HG02588 (cell line): ENCODE results near the gene RAP1GAP2.
"Not testable (repeated sequence)": the region's sequence is repeated elsewhere in the genome, so short reads cannot be mapped to it uniquely, and the experiment has no call there.

Experiments used
- ATAC-seq: cut with Tn5 transposase; IDR thresholded peaks from one replicate; pipeline ENCODE4 v1.9.1; 2021; ENCODE audit warnings: mild to moderate bottlenecking, moderate library complexity; ENCODE audit not compliant: unreplicated experiment

RAP1GAP2 gene

DNA sequence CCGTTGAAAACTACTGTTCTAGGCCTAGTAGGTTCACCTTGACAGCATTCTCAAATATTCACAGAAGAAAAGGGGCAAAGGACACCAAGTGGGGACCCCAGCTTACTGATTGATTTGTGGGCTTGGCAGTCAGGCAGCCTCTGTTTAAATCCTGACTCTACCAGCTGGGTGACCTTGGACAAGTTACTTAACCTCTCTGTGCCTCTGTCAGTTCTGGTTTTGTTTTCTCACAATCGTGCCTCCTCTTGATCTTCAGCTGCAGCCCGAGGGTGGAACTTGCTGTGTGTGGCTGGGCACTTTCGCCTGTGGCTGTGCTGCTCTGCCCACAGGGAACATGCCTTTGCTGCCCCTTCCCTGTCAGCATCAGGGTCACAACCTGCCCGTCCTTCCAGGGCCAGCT is 17.8 kb downstream of the RAP1GAP2 start:
- no peak for ATAC-seq

GRCh38 chr17:2814481-2815341 is 18.5 kb downstream of the RAP1GAP2 start:
- ATAC-seq: no peak

- ATAC-seq: no peak
Observed at GRCh38 chr17:2815781-2816185, 19.5 kb downstream of the RAP1GAP2 start.

DNA sequence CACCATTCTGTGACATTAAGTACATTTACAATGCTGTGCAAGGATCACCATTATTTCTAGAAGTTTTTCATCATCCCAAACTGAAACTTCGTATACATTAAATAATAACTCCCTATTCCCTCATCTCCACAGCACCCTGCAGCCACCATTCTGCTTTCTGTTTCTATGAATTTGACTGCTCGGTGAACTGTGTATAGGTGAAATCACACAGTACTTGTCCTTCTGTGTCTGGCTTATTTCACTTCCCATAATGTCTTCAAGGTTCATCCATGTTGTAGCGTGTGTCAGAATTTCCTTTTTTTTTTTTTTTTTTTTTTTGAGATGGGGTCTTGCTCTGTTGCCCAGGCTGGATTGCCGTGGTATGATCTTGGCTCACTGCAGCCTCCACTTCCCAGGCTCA is 20.4 kb downstream of the RAP1GAP2 start:
- ATAC-seq: no peak

- not testable (repeated sequence) for ATAC-seq
Observed at GRCh38 chr17:2819294-2819693, 23.1 kb downstream of the RAP1GAP2 start.

DNA sequence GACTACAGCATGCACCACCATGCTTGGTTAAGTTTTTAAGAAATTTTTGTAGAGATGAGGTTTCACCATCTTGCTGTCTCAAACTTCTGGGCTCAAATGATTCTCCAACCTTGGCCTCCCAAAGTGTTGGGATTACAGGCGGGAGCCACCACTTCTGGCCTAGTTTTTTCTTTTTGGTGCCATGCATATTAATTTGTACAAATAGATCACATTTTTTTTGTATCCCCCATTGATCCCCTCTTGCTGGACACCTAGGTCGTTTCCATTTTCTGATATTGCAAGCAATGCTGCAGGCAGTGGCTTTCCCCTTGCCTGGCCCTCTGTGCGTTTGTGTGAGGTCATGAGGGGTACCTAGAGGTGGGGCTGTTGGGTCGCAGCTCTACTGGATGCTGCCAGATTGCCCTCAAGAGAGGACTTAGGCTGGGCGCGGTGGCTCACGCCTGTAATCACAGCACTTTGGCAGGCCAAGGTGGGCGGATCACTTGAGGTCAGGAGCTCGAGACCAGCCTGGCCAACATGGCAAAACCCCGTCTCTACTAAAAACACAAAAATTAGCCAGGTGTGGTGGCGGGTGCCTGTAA is 23.8 kb downstream of the RAP1GAP2 start:
- ATAC-seq: no peak

GRCh38 chr17:2821868-2822267 is 25.6 kb downstream of the RAP1GAP2 start:
- ATAC-seq: no peak

DNA sequence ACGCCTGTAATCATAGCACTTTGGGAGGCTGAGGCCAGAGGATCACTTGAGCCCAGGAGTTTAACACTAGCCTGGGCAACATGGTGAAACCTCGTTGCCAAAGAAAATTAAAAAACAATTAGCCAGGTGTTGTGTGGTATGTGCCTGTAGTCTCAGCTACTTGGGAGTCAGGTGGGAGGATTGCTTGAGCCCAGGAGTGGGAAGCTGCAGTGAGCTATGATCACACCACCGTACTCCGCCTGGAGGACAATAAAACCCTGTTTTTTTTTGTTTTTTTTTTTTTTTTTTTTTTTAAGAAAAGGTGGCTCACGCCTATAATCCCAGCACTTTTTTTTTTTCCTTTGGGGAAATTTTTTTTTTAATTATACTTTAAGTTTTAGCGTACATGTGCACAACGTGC is 26.1 kb downstream of the RAP1GAP2 start:
- ATAC-seq: no peak

DNA sequence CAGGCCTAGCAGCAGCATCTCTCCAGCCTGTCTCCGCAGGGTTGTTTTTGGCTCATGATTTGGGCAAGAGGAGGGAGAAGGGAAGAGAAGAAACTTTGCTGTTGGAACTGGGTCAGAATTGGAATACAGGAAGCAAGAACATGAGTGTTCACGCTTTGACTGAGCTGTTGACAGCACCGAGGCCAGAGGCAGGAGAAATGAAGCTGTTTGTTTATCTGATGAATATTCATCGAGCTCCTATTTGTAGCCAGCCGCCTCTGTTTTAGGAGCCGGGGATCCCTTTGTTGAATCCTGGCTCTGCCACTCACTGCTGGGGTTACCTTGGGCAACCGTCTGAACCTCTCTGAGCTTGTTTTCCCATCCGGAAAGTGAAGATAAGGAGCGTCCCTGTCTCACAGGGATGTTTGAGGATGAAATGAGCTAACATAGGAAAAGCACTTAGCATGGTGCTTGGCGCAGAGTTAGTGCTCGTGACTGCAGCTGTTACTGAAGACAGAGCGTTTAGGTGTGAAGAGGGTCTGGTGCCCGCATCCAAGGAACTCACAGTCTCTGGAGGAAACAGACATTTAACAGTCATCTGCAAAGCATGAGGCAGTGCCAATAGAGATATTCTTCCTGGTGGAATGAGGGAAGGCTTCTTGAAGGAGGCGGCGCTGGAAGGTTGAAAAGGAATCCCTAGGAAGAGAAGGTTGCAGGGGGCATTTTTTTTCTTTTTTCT is 29.2 kb downstream of the RAP1GAP2 start:
- ATAC-seq: no peak

DNA sequence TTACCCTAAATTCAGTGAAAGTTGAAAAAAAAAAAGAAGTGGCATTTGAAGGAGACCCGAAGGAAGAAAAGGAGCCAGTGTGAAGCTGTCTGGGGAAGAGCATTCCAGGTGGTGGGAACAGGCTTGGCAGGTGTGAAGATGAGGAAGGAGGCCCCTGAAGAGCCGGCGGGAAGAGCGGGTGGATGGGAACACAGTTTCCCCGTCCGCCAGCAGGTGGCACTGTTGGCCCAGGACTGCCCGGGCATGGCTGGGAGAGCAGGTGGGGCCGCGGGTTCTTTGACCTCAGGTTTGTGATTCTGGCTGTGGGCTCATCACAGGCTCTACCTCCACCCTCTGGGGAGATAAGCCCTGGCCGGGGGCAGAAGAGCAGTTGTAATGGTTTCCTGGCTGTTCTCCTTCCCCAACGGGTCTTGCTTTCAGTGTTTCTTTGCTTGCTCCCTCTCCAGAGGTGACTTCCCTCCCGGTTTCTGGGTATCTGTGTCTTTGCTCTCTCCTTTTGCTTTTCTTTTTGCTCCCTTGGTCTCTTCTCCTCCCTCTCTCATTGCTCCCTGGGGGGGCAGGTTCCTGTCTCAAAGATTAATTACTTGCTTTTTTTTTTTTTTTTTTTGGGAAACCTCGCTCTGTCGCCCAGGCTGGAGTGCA is 32.3 kb downstream of the RAP1GAP2 start:
- no peak for ATAC-seq

DNA sequence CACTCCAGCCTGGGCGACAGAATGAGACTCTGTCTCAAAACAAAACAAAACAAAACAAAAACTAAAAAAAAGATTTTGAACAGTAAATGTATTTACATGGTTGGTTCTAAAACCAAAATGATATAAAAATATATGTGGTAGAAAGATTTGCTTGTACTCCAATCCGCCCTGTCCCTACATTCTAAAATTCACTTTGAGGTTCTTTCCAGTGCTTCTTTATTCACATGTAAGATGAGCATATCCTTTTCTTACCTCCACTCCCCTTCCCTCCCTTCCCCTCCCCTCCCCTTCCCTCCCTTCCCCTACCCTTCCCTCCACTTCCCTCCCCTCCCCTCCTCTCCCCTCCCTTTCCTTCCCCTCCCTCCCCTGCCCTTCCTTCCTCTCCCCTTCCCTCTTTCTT is 34.4 kb downstream of the RAP1GAP2 start:
- ATAC-seq: no peak

DNA sequence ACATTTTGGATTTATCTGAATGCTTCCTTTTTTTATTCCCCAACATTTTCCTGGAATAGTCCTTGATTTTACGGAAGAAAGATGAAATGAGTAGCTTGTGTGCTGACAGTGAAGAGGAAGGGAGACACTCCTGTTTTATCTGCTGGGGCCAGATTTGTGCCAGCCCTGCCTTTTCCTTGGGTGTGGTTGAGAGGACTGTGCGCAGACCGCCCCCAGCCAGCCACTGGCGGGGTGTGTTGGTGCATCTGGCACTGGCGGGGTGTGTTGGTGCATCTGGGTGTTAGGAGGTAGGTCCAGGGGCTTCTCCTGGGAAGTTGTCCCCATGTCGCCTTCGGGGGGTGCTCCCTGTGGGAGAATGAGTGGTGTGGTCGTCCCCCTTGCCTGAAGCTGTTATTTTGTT is 39.5 kb downstream of the RAP1GAP2 start:
- ATAC-seq: no peak

DNA sequence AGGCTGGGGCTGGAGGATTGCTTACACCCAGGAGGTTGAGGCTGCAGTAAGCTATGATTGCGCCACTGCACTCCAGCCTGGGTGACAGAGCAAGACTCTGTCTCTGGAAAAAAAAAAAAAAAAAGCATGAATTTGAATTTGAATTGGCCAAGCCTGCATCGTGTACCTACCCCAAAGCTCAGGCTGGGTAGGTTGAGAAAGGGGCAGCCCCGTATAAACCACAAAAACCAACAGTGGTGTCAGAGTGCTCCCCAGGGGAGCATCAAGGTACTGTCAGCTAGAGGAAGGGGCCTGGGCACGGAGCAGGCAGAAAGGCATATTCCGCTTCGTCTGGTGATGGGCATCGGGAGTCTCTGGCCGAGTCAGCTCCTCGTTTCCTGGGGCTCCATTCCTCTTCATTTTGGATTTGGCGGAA is 40.9 kb downstream of the RAP1GAP2 start:
- ATAC-seq: peak; percentile 80

DNA sequence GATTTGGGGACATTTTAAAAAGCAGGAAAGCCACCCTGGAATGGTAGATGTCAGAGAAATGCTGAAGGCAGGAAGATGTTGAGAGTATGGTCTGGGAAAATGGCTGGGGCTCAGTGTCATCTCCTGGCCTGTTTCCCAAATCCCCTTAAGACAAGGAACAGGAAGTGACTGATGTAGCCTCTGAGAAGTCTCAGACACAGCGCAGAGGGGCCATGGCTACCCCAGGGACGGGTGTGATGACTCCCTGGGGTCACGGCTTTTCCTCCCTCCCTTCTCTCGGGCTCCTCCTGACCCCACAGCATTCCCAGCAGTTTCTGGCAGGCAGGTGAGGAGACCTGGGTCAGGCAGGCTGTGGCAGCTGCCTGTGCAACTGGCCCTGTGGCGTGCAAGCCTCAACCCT is 45.4 kb downstream of the RAP1GAP2 start:
- ATAC-seq: no peak

DNA sequence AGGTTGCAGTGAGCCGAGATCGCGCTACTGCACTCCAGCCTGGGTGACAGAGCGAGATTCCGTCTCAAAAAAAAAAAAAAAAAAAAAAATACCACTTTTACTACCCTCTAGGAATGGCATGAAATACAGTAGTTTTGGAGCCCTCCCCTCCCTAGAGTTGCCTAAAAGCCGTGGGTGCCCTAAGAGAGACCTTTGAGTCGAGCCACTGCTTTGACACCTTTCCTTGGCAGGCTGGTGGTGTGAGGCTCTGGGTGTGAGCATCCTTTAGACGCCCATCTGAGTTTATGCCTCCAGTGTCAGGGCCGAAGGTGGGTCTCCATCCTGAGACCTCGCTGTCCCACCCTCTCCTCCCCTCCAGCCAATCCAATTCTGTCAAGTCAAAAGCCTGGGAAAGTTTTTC is 46.2 kb downstream of the RAP1GAP2 start:
- no peak for ATAC-seq

- ATAC-seq: no peak
Observed at GRCh38 chr17:2844416-2844815, 48.2 kb downstream of the RAP1GAP2 start.

DNA sequence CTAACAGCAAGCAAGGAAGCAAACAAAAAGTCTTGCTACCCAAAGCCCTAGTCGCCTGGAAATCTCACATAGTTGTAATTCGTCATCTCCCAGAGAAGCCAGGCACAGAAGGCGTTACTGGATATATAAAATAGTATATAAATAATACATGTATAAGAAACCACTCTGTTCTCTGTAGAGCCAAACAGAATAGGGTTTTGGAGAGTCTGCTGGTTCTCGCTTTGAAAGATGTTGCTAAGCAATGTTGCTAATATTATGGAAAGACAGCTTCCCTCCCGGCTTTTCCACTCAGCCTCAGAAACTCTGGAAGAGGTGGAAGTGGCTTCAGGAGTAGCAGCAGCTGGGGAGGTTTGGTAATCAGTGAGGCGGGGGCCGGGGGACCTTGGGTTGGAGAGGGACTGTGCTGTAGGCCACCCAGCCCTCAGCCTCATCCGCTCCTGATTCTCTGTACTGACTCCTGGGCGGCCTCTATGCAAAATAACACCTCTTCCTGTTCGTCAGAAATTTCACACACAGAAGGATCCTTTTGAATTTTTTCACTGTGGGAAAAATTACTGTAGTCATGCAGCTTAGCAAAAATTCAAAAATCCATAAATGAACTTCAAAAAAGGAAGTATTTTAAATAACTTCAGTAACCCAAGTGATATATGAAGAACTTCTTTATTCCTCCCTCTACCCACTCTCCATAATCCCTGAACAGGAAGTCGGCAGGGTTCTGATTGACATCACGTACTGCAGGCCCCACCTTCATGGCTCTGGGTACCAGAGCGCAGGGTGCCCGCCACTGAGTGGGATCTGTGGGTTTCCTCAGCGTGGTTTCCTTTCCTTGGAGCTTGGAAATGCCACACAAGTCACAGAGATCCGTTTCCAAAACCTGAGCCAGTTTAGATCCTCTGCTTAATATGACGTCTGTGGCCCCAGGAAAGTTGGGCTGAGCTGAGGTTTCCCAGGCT is 51.4 kb downstream of the RAP1GAP2 start:
- ATAC-seq: no peak

GRCh38 chr17:2849327-2849670 is 53.1 kb downstream of the RAP1GAP2 start:
- no peak for ATAC-seq

DNA sequence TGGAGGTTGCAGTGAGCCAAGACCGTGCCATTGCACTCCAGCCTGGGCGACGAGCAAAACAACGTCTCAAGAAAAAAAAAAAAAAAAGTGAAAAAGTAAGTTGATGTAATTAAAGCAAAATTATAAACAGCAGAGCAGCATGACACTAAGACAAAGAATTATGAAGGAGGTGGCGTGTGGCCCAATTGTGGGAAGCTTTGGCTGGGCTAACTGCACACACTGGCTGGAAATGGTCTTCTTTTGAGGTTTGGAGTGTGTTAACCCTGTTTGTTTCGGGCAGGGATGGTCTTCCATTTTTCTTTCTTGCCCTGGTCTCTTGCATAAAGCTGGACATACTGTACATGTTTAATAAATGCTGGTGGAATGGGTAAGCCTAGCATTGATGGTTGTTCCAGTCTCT is 54.8 kb downstream of the RAP1GAP2 start:
- no peak for ATAC-seq

DNA sequence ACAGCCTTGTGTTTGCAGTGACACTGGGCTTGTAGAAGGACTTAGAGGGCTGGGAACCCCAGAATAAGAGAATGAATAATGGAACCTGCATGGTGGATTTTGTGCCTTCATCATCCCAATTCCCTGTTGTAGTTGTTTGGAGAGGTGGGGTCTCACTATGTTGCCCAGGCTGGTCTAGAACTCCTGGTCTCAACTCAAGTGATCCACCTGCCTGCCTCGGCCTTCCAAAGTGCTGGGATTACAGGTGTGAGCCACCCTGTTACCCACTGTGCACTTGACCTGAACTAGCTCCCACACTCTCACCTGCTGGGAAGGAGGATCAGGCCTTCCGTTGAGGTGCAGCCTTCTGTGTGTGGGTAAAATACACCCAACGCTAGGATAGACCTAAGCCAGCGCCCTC is 55.4 kb downstream of the RAP1GAP2 start:
- ATAC-seq: no peak
